ENCODE data around the gene CPM.

DNA sequence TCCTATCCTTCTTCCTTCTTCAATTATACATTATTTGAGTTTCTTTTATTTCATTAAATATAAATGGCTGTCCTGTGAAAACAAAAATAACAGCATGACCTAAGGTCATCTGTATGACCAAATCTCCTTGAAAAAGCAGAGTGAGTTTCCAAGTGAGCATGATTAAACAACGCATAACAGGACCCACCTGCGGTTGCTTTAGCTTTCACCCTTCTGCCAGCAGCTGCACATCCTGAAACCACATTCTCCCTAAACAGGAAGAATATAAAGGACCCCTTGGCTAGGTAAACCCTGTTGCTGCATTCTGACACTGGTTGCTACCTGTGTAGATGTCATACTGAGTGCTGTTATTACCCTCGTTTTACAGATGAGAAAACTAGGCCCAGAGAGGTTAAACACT lies 42.8 kb upstream of the CPM start:
- TF ChIP-seq POLR2A (IDR thresholded peaks at IDR 0.05; ENCODE audit: low read depth, low read length) (no peak), POLR2AphosphoS5 (IDR thresholded peaks at IDR 0.05; ENCODE audit: low read depth, low read length) (no peak), TAF1 (IDR thresholded peaks at IDR 0.05; ENCODE audit: borderline replicate concordance, low read depth, low read length) (no peak)

Measured in GM12892 (cell line).